GM23338 (cell line): ENCODE measurements around the gene TAPBP.

ENCODE experiments used
- CREB1 ChIP-seq: fragments of 250-450 bp; sonication (Bioruptor Pico); IDR thresholded peaks from 2 replicates; pipeline ENCODE4 v1.5.0; 2020; ENCODE audit warnings: low read depth, mild to moderate bottlenecking, moderate library complexity
- CTCF ChIP-seq, 2 experiments: fragments of 200-600 bp in 1 of 2; sonication (generic) in 1 of 2; conservative IDR thresholded peaks; 2 replicates each; pipeline versions ENCODE4 v1.5.1 to v1.6.1; 2016 to 2017; ENCODE audit warnings: antibody characterized with exemption in 2 of 2, low read depth in 2 of 2, mild to moderate bottlenecking in 2 of 2, moderate library complexity in 1 of 2
- ETS1 ChIP-seq: IDR thresholded peaks from 2 replicates; pipeline ENCODE4 v1.6.1; 2016; ENCODE audit warnings: antibody characterized with exemption
- EZH2 ChIP-seq: fragments of 200-600 bp; sonication (generic); IDR thresholded peaks from one replicate; pipeline ENCODE4 v1.8.0; 2017; ENCODE audit warnings: antibody characterized with exemption, mild to moderate bottlenecking, low read depth; ENCODE audit not compliant: unreplicated experiment
- EZH2phosphoT487 ChIP-seq: fragments of 200-600 bp; sonication (generic); IDR thresholded peaks from one replicate; pipeline ENCODE4 v1.8.1; 2018; ENCODE audit warnings: antibody characterized with exemption; ENCODE audit not compliant: unreplicated experiment
- JUNB ChIP-seq: IDR thresholded peaks from one replicate; pipeline ENCODE4 v1.6.1; 2016; ENCODE audit warnings: antibody characterized with exemption; ENCODE audit not compliant: unreplicated experiment
- NANOG ChIP-seq: IDR thresholded peaks from 2 replicates; pipeline ENCODE4 v1.6.1; 2016; ENCODE audit warnings: antibody characterized with exemption, borderline replicate concordance
- POLR2AphosphoS5 ChIP-seq: IDR thresholded peaks from 2 replicates; pipeline ENCODE4 v1.6.1; 2016; ENCODE audit warnings: antibody characterized with exemption, low read depth
- REST ChIP-seq: IDR thresholded peaks from one replicate; pipeline ENCODE4 v1.6.1; 2018; ENCODE audit warnings: antibody characterized with exemption; ENCODE audit not compliant: unreplicated experiment
- STAT1 ChIP-seq: IDR thresholded peaks from one replicate; pipeline ENCODE4 v1.6.1; 2016; ENCODE audit warnings: antibody characterized with exemption; ENCODE audit not compliant: unreplicated experiment
- ZNF114 ChIP-seq: fragments of 250-450 bp; sonication (Bioruptor Pico); IDR thresholded peaks from 2 replicates; pipeline ENCODE4 v1.5.0; 2020; ENCODE audit warnings: mild to moderate bottlenecking, moderate library complexity

- TF ChIP-seq POLR2AphosphoS5 (peak; percentile 100), CREB1 (CRISPR knock-in tag) (peak; percentile 91), CTCF (conservative IDR thresholded peaks at IDR 0.05; ENCODE audit: low read depth in 2 of 2) (no peak), EZH2 (no peak), REST (peak; percentile 27), EZH2phosphoT487 (no peak), ETS1 (peak; percentile 78), STAT1 (no peak), NANOG (no peak), JUNB (no peak), ZNF114 (CRISPR knock-in tag) (peak; percentile 94; the same call in 1 of the 2 replicates)
These were observed 42.2 kb downstream of the TAPBP start, which contains the start of the genes RPS18 and VPS52 for GRCh38 chr6:33271468-33272274.
